Right kidney (tissue), 1 donor: ENCODE data around the gene LCN12.
"Not testable (repeated sequence)": the region's sequence is repeated elsewhere in the genome, so short reads cannot be mapped to it uniquely, and the experiment has no call there.

Source experiments
- DNase-seq: peaks from one replicate; pipeline ENCODE4 v3.0.0-alpha.2; 2016

The LCN12 gene

GRCh38 chr9:136991993-136992818 lies 40.1 kb downstream of the LCN12 start, which contains the start of gene PAXX:
TSS of gene PAXX (plus strand) at chr9:136992422. CDS start at chr9:136992444, 22 bp downstream.
- peak; percentile 82 for DNase-seq

- no peak for DNase-seq
Observed at GRCh38 chr9:136992819-136993369, 40.8 kb downstream of the LCN12 start.

GRCh38 chr9:136994180-136994887 lies 42.3 kb downstream of the LCN12 start:
- no peak for DNase-seq

GRCh38 chr9:136994888-136995230 lies 42.8 kb downstream of the LCN12 start:
- DNase-seq = no peak

DNA sequence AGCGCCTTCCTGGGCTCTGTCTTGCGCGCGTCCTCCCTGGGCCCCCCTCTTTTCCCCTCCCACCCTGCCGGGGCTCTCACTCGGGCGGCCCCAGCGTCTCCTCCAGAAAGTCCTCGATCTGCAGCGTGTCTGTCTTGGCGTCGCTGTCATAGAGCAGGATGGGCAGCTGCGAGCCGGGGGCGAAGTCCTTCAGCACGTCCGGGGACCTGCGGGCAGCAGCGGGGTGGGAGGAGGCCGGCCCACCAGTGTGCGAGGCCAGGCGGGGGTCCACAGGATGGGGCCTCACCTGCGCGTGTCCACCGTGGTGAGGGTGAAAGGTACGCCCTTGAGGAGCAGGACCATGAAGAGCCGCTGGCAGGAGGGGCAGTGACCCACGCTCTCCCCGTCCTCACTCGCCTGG lies 43.3 kb downstream of the LCN12 start:
- no peak for DNase-seq

GRCh38 chr9:136995772-136996311 lies 43.8 kb downstream of the LCN12 start:
- DNase-seq = no peak

DNA sequence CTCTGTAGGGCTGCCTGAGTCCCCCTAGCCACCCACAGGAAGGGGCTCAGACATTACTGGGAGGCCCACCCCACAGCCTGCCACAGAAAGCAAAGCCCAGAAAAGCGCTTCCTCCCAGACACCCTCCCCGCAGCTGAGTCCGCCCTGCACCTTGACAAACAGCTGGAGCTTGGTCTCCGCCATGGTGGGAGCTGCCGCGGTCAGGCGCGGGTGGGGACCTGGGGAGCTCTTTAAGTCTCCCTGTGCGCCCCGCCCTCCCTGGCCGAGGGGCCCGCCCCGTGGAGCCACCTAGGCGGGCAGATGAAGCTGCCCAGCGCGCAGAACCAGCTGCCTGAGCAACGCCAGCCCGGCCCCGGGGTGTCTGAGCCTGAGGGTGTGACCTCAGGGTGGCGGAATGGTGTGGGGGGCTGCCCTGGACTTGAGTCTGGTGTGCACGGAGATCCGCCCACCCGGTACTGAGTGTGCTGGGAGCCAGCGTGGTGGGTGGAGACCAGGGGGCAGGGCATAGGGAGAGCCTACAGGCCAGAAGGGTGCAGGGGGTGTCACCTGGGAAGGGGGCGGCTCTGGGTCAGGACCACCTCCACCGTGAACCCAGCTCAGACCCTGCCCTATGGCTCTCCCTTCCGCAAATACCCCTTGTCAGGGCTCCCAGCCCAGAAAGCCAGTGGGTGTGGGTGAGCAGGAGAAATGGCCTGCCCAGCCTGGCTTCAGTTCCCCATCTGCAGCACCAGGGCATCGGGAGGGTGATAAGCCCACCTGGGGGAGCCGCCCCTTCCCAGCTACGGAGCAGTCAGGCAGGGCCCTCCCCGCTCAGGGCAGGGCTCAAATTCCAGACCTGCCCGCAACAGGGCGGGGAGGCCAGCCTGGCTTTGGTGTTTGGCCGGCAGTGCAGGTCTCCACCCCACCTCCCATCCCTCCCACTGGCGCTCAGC lies 44.6 kb downstream of the LCN12 start, which contains the start of gene CLIC3:
CLIC3 (minus strand) TSS at position 208 of the 932 bp plus-strand sequence; CDS start at position 183, 25 bp downstream.
- DNase-seq = no peak

DNA sequence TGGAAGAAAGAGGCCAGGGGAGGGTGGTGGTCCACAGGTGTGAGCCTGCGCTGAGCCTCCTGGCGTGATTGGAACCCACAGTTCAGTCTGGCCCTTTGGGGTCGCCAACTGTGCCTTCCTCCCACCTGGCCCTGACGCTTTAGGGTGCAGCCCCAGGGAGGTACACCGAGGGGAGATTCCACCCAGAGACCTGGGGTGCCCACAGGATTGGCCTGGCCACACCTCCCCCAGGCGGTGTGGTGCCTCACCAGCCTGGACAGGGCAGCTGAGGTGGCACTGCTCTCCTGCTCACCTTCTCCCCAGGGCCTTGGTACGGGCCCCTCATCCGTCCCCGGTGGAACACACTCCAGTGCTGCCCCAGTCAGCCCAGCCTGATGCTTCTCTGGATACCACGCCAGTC lies 45.3 kb downstream of the LCN12 start:
- DNase-seq = no peak

GRCh38 chr9:136997830-136998234 lies 45.8 kb downstream of the LCN12 start:
- DNase-seq = no peak

- no peak for DNase-seq
Observed at GRCh38 chr9:137000177-137000930, 48.3 kb downstream of the LCN12 start.

DNA sequence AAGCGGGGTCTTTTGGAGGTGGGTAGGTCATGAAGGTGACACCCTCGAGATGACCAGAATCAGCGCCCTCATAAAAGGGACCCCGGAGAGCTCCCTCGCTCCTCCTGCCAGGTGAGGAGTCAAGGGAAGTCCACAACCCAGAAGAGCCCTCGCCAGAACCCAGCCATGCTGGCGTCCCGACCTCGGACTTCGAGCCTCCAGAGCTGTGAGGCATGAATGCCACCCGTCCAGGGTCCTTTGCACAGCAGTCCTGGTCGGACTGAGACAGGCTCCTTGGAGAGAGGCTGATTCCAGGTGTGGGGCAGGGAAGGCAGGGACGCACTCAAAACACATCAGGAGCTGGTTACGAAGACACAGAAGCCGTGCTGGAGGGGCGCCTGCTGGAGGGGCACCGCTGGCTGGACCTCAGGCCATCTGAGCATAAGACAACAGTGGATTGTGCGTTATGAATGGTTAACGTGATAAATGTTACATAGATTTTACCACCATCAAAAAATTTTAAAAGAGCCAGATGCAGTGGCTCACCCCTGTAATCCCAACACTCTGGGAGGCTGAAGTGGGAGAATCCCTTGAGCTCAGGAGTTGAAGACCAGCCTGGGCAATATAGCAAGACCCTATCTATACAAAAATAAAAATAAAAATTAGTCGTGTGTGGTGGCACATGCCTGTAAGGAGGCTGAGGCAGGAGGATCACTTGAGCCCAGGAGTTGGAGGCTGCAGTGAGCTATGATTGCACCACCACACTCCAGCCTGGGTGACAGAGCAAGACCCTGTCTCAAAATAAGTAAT lies 50.0 kb downstream of the LCN12 start:
- no peak for DNase-seq

DNA sequence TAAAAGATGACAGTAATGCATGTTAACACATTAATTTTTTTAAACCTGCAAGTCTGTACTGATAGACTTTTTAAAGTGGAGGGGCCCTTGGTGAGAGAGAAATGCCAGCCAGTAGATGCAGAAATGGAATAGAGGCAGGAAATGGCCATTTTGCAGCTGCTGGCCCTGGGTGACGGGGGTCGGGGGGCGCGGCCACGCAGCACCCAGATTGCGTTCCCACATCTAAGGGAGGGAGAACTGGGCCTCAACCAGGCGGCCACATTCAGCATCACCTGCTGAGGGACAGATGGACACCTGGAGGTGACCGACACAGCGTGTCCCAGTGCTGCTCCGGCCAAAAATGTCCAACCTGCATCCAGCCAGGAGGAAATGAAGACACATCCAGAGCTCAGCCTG lies 50.6 kb downstream of the LCN12 start:
- DNase-seq = no peak

GRCh38 chr9:137004285-137004684 lies 52.2 kb downstream of the LCN12 start:
- not testable (repeated sequence) for DNase-seq
